HCT116 (cell line): ENCODE measurements around the gene SERPINB13.
A peak's percentile ranks its signal among the peaks of the same experiment; 100 is the strongest.

Experiments used
- CTCF ChIP-seq, 3 experiments: fragments of 200-600 bp in 1 of 3; sonication (generic) in 1 of 3; IDR thresholded peaks in 2 of 3; conservative IDR thresholded peaks in 1 of 3; 2 replicates each; pipeline ENCODE4 v1.5.1; 2012 to 2017; ENCODE audit warnings: low read depth in 2 of 3, low read length in 2 of 3, antibody characterized with exemption in 1 of 3, borderline replicate concordance in 1 of 3, control low read depth in 1 of 3, mild to moderate bottlenecking in 1 of 3, mixed read lengths in 1 of 3, mixed run types in 1 of 3, moderate library complexity in 1 of 3; ENCODE audit not compliant: insufficient read depth in 1 of 3
- EGR1 ChIP-seq: IDR thresholded peaks from 2 replicates; pipeline ENCODE4 v1.6.1; 2012; ENCODE audit warnings: low read depth
- EZH2 ChIP-seq: fragments of 200-600 bp; sonication (generic); IDR thresholded peaks from 2 replicates; pipeline ENCODE4 v1.6.1; 2017; ENCODE audit warnings: antibody characterized with exemption, mixed run types
- EZH2phosphoT487 ChIP-seq: fragments of 200-600 bp; IDR thresholded peaks from 2 replicates; pipeline ENCODE4 v1.6.1; 2018; ENCODE audit warnings: antibody characterized with exemption, borderline replicate concordance
- JUND ChIP-seq: IDR thresholded peaks from 2 replicates; pipeline ENCODE4 v1.6.1; 2012
- POLR2A ChIP-seq: IDR thresholded peaks from 2 replicates; pipeline ENCODE4 v1.7.0; 2011; ENCODE audit warnings: borderline replicate concordance; ENCODE audit not compliant: insufficient read depth, insufficient read length; ENCODE audit errors: extremely low read depth
- POLR2AphosphoS5 ChIP-seq: IDR thresholded peaks from 2 replicates; pipeline ENCODE4 v1.6.1; 2011; ENCODE audit warnings: mild to moderate bottlenecking, low read depth, low read length, moderate library complexity
- RAD21 ChIP-seq: IDR thresholded peaks from 2 replicates; pipeline ENCODE4 v1.6.1; 2012; ENCODE audit warnings: low read depth, mild to moderate bottlenecking
- ZNF274 ChIP-seq: fragments of 200-500 bp; sonication (Bioruptor generic); IDR thresholded peaks from 2 replicates; pipeline ENCODE4 v1.6.1; 2014; ENCODE audit warnings: mild to moderate bottlenecking, low read depth, low read length, inconsistent platforms
- TF ChIP-seq, protein P1 (sequence below): IDR thresholded peaks from 2 replicates; pipeline ENCODE4 v1.6.1; 2012

- TF ChIP-seq CTCF (IDR thresholded peaks at IDR 0.05 in 2 of 3, conservative IDR thresholded peaks at IDR 0.05 in 1 of 3; ENCODE audit: borderline replicate concordance in 1 of 3, insufficient read depth in 1 of 3, low read depth in 2 of 3, low read length in 2 of 3) (no peak), ZNF274 (no peak), POLR2A (no peak), JUND (no peak), EZH2phosphoT487 (no peak), POLR2AphosphoS5 (no peak), EZH2 (no peak), EGR1 (no peak), RAD21 (peak; percentile 5; the same call in 1 of the 2 replicates)
- TF ChIP-seq, protein P1, sequence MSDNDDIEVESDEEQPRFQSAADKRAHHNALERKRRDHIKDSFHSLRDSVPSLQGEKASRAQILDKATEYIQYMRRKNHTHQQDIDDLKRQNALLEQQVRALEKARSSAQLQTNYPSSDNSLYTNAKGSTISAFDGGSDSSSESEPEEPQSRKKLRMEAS: no peak
Observed at GRCh38 chr18:63559567-63560491, 27.3 kb upstream of the SERPINB13 start.
